Neuron (in vitro differentiated cells): Measurements from ENCODE around the gene PFKL.
"Not testable (repeated sequence)": the region's sequence is repeated elsewhere in the genome, so short reads cannot be mapped to it uniquely, and the experiment has no call there.

Experiments
- H2AFZ ChIP-seq: one replicate; pipeline ENCODE4 v1.6.1; 2013; ENCODE audit warnings: low read depth, mild to moderate bottlenecking, inconsistent platforms, low read length, moderate library complexity
- H3K27me3 ChIP-seq: one replicate; pipeline ENCODE4 v1.6.1; 2013; ENCODE audit warnings: low read length; ENCODE audit not compliant: insufficient read depth
- H3K36me3 ChIP-seq: one replicate; pipeline ENCODE4 v1.6.1; 2013; ENCODE audit warnings: low read length; ENCODE audit not compliant: insufficient read depth
- H3K4me1 ChIP-seq: one replicate; pipeline ENCODE4 v1.6.1; 2013; ENCODE audit warnings: low read length; ENCODE audit not compliant: insufficient read depth
- H3K4me3 ChIP-seq: 2 replicates; pipeline ENCODE4 v1.5.1; 2013; ENCODE audit warnings: mild to moderate bottlenecking, low read length, moderate library complexity
- H3K9me3 ChIP-seq: one replicate; pipeline ENCODE4 v1.6.1; 2013; ENCODE audit warnings: low read length

Gene PFKL

GRCh38 chr21:44333509-44334328, 33.9 kb downstream of the PFKL start:
- Histone ChIP-seq H3K27me3 (no peaks in the 10 kb centered on the region), H3K4me3 (no peak overlapping the region), H2AFZ (no peak overlapping the region), H3K4me1 (peaks cover 15% of the 10 kb centered on the region), H3K9me3 (no peaks in the 10 kb centered on the region), H3K36me3 (no peaks in the 10 kb centered on the region)

GRCh38 chr21:44334329-44335030, 34.6 kb downstream of the PFKL start:
- Histone ChIP-seq H3K36me3 (no peaks in the 10 kb centered on the region), H3K4me1 (peaks cover 16% of the 10 kb centered on the region), H2AFZ (no peak overlapping the region), H3K9me3 (no peaks in the 10 kb centered on the region), H3K27me3 (no peaks in the 10 kb centered on the region), H3K4me3 (no peak overlapping the region)

GRCh38 chr21:44335266-44336059, 35.6 kb downstream of the PFKL start:
- H3K9me3 ChIP-seq = no peaks in the 10 kb centered on the region
- H2AFZ ChIP-seq = no peak overlapping the region
- H3K4me1 ChIP-seq = peaks cover 26% of the 10 kb centered on the region
- H3K27me3 ChIP-seq = no peaks in the 10 kb centered on the region
- H3K4me3 ChIP-seq = no peak overlapping the region
- no peaks in the 10 kb centered on the region for H3K36me3 ChIP-seq

- no peak overlapping the region for H3K4me3 ChIP-seq
- H2AFZ ChIP-seq = no peak overlapping the region
- H3K27me3 ChIP-seq = no peaks in the 10 kb centered on the region
- peaks cover 26% of the 10 kb centered on the region for H3K4me1 ChIP-seq
- no peaks in the 10 kb centered on the region for H3K9me3 ChIP-seq
- H3K36me3 ChIP-seq = no peaks in the 10 kb centered on the region
Observed at GRCh38 chr21:44337449-44337848, 37.6 kb downstream of the PFKL start.

GRCh38 chr21:44337941-44338895, 38.4 kb downstream of the PFKL start:
- Histone ChIP-seq H2AFZ (no peak overlapping the region), H3K4me3 (peak overlapping the region; percentile 45), H3K36me3 (no peaks in the 10 kb centered on the region), H3K9me3 (no peaks in the 10 kb centered on the region), H3K4me1 (peaks cover 26% of the 10 kb centered on the region), H3K27me3 (no peaks in the 10 kb centered on the region)

GRCh38 chr21:44338971-44339910, 39.4 kb downstream of the PFKL start, which contains the start of gene CFAP410:
TSS of gene CFAP410 (minus strand) at chr21:44339390. CDS start at chr21:44339194, 196 bp downstream.
- H2AFZ ChIP-seq = peak within 1 kb of the TSS; percentile 13
- no peaks in the 10 kb centered on the region for H3K36me3 ChIP-seq
- H3K27me3 ChIP-seq = no peaks in the 10 kb centered on the region
- peak within 1 kb of the TSS; percentile 76 for H3K4me3 ChIP-seq
- H3K9me3 ChIP-seq = no peaks in the 10 kb centered on the region
- H3K4me1 ChIP-seq = peaks cover 26% of the 10 kb centered on the region

GRCh38 chr21:44341726-44342458, 42.0 kb downstream of the PFKL start:
- H3K4me3 ChIP-seq, H3K9me3 ChIP-seq, H3K27me3 ChIP-seq, H2AFZ ChIP-seq, H3K36me3 ChIP-seq: not testable (repeated sequence)
- H3K4me1 ChIP-seq = peaks cover 26% of the 10 kb centered on the region

GRCh38 chr21:44342981-44343380, 43.1 kb downstream of the PFKL start:
- not testable (repeated sequence) for H3K4me3 ChIP-seq, H3K27me3 ChIP-seq, H3K36me3 ChIP-seq, H3K9me3 ChIP-seq
- Histone ChIP-seq H2AFZ (peak overlapping the region; percentile 39), H3K4me1 (peaks cover 16% of the 10 kb centered on the region)

GRCh38 chr21:44344541-44345183, 44.8 kb downstream of the PFKL start:
- Histone ChIP-seq H3K4me3 (no peak overlapping the region), H3K4me1 (peaks cover 8% of the 10 kb centered on the region), H3K36me3 (no peaks in the 10 kb centered on the region), H2AFZ (no peak overlapping the region), H3K27me3 (no peaks in the 10 kb centered on the region), H3K9me3 (no peaks in the 10 kb centered on the region)

GRCh38 chr21:44345495-44345894, 45.6 kb downstream of the PFKL start:
- no peak overlapping the region for H3K4me3 ChIP-seq
- H3K4me1 ChIP-seq = no peaks in the 10 kb centered on the region
- no peaks in the 10 kb centered on the region for H3K36me3 ChIP-seq
- no peaks in the 10 kb centered on the region for H3K9me3 ChIP-seq
- no peaks in the 10 kb centered on the region for H3K27me3 ChIP-seq
- no peak overlapping the region for H2AFZ ChIP-seq
